Stimulated activated CD4-positive, alpha-beta T cell treated with anti-CD3 and anti-CD28 coated beads, Interleukin-2, amount 100 ng/mL, for 48 hours (primary cell): Measurements from ENCODE around the gene APOL2.
"Not testable (repeated sequence)": the region's sequence is repeated elsewhere in the genome, so short reads cannot be mapped to it uniquely, and the experiment has no call there.

Source experiments
- DNase-seq, 2 donors: peaks; one replicate each; pipeline ENCODE4 v3.0.0-alpha.2; 2020

The APOL2 gene

GRCh38 chr22:36196254-36197064 is 42.9 kb downstream of the APOL2 start:
- no peak for DNase-seq

GRCh38 chr22:36194971-36195370 is 44.4 kb downstream of the APOL2 start:
- no peak for DNase-seq

- DNase-seq, result no peak
These were observed 44.9 kb downstream of the APOL2 start for GRCh38 chr22:36194385-36194784.

GRCh38 chr22:36193577-36193976 is 45.8 kb downstream of the APOL2 start:
- no peak for DNase-seq

GRCh38 chr22:36193171-36193570 is 46.2 kb downstream of the APOL2 start:
- DNase-seq, result no peak

GRCh38 chr22:36192542-36192941 is 46.8 kb downstream of the APOL2 start:
- no peak for DNase-seq

GRCh38 chr22:36191106-36191836 is 48.1 kb downstream of the APOL2 start:
- no peak for DNase-seq

- not testable (repeated sequence) for DNase-seq
These were observed 51.5 kb downstream of the APOL2 start for GRCh38 chr22:36187862-36188261.

- DNase-seq, result no peak
These were observed 53.3 kb downstream of the APOL2 start for GRCh38 chr22:36185828-36186624.

- no peak for DNase-seq
These were observed 54.8 kb downstream of the APOL2 start for GRCh38 chr22:36184433-36185025.

- no peak for DNase-seq
These were observed 55.9 kb downstream of the APOL2 start for GRCh38 chr22:36183446-36183845.

- DNase-seq, result no peak
These were observed 56.5 kb downstream of the APOL2 start for GRCh38 chr22:36182857-36183256.

GRCh38 chr22:36182056-36182455 is 57.3 kb downstream of the APOL2 start:
- DNase-seq, result no peak

- no peak for DNase-seq
These were observed 58.4 kb downstream of the APOL2 start for GRCh38 chr22:36180928-36181327.

- DNase-seq, result peak; percentile 90
These were observed 59.1 kb downstream of the APOL2 start for GRCh38 chr22:36180038-36180880.

GRCh38 chr22:36177160-36177559 is 62.2 kb downstream of the APOL2 start:
- DNase-seq, result no peak
